GM06990 (cell line): ENCODE measurements around the gene VIT.

Experiments used
- DNase-seq: peaks from one replicate; pipeline ENCODE4 v3.0.0-alpha.2; 2011; ENCODE audit not compliant: insufficient read length; ENCODE audit errors: extremely low read depth
- H3K27me3 ChIP-seq: replicated peaks from 2 replicates; pipeline ENCODE4 v1.6.0; 2011; ENCODE audit warnings: low read length; ENCODE audit not compliant: control insufficient read depth, insufficient read depth
- H3K36me3 ChIP-seq: 2 replicates; pipeline ENCODE4 v1.5.1; 2011; ENCODE audit warnings: low read length; ENCODE audit not compliant: control insufficient read depth, insufficient read depth
- H3K4me3 ChIP-seq: replicated peaks from 2 replicates; pipeline ENCODE4 v1.5.1; 2011; ENCODE audit warnings: low read depth, mild to moderate bottlenecking, control low read depth, low read length
- CTCF ChIP-seq: IDR thresholded peaks from 2 replicates; pipeline ENCODE4 v1.5.1; 2011; ENCODE audit warnings: low read length, control low read depth, mild to moderate bottlenecking, inconsistent platforms; ENCODE audit not compliant: insufficient read depth, poor library complexity, severe bottlenecking

The VIT gene

GRCh38 chr2:36717603-36718266 is 21.2 kb downstream of the VIT start:
- H3K27me3 ChIP-seq, result no peaks in the 10 kb centered on the region
- no peak overlapping the region for H3K4me3 ChIP-seq
- DNase-seq, result no peak
- no peaks in the 10 kb centered on the region for H3K36me3 ChIP-seq
- TF ChIP-seq CTCF, result no peak

GRCh38 chr2:36727550-36727949 is 31.0 kb downstream of the VIT start:
- H3K27me3 ChIP-seq, result no peaks in the 10 kb centered on the region
- DNase-seq, result no peak
- no peak for TF ChIP-seq CTCF
- no peak overlapping the region for H3K4me3 ChIP-seq
- no peaks in the 10 kb centered on the region for H3K36me3 ChIP-seq

- Histone ChIP-seq H3K36me3 (no peaks in the 10 kb centered on the region), H3K27me3 (no peaks in the 10 kb centered on the region), H3K4me3 (no peak overlapping the region)
- no peak for TF ChIP-seq CTCF
- no peak for DNase-seq
Measured at GRCh38 chr2:36729067-36729466, 32.6 kb downstream of the VIT start.

GRCh38 chr2:36731941-36732672 is 35.6 kb downstream of the VIT start:
- no peaks in the 10 kb centered on the region for H3K27me3 ChIP-seq
- DNase-seq, result no peak
- no peak overlapping the region for H3K4me3 ChIP-seq
- TF ChIP-seq CTCF, result no peak
- no peaks in the 10 kb centered on the region for H3K36me3 ChIP-seq

GRCh38 chr2:36732673-36733036 is 36.1 kb downstream of the VIT start:
- DNase-seq, result no peak

More at GRCh38 chr2:36732673-36733036, 36.1 kb downstream of the VIT start:
- Histone ChIP-seq H3K4me3 (no peak overlapping the region), H3K27me3 (no peaks in the 10 kb centered on the region), H3K36me3 (no peaks in the 10 kb centered on the region)
- no peak for TF ChIP-seq CTCF
